ENCODE data around the gene OTOGL.

Gene OTOGL

GRCh38 chr12:80257920-80258319 lies 158.6 kb downstream of the OTOGL start:
- TF ChIP-seq, protein P1, sequence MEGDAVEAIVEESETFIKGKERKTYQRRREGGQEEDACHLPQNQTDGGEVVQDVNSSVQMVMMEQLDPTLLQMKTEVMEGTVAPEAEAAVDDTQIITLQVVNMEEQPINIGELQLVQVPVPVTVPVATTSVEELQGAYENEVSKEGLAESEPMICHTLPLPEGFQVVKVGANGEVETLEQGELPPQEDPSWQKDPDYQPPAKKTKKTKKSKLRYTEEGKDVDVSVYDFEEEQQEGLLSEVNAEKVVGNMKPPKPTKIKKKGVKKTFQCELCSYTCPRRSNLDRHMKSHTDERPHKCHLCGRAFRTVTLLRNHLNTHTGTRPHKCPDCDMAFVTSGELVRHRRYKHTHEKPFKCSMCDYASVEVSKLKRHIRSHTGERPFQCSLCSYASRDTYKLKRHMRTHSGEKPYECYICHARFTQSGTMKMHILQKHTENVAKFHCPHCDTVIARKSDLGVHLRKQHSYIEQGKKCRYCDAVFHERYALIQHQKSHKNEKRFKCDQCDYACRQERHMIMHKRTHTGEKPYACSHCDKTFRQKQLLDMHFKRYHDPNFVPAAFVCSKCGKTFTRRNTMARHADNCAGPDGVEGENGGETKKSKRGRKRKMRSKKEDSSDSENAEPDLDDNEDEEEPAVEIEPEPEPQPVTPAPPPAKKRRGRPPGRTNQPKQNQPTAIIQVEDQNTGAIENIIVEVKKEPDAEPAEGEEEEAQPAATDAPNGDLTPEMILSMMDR (conservative IDR thresholded peaks at IDR 0.05; ENCODE audit: low read depth, low read length) = no peak
- no peak for DNase-seq (ENCODE audit: low read depth)
- no peak overlapping the region for H3K4me3 ChIP-seq (ENCODE audit: low read depth, low read length)

GRCh38 chr12:80260269-80260668 lies 160.9 kb downstream of the OTOGL start:
- TF ChIP-seq, protein P1 (conservative IDR thresholded peaks at IDR 0.05; ENCODE audit: low read depth, low read length) = no peak
- DNase-seq (ENCODE audit: low read depth) = no peak
- no peak overlapping the region for H3K4me3 ChIP-seq (ENCODE audit: low read depth, low read length)

DNA sequence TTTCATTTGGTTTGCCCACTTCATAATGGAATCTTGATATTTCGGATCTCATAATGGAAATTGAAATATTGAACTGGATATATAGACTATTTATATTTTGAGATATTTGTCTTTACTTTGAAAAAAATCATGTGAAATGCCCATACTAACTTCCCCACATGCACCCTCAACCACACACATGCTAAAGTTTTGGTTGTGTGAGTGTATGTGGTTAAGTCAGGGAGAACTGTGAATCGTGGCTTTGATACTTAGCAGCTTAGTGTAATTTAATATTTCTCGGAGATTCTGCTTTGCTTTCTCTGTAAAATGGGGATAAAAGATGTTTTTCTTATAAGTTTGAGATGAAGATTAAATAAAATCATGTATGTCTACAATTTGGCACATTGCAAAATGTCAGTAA lies 162.1 kb downstream of the OTOGL start:
- TF ChIP-seq, protein P1 (conservative IDR thresholded peaks at IDR 0.05; ENCODE audit: low read depth, low read length) = no peak
- H3K4me3 ChIP-seq (ENCODE audit: low read depth, low read length) = no peak overlapping the region
- no peak for DNase-seq (ENCODE audit: low read depth)

DNA sequence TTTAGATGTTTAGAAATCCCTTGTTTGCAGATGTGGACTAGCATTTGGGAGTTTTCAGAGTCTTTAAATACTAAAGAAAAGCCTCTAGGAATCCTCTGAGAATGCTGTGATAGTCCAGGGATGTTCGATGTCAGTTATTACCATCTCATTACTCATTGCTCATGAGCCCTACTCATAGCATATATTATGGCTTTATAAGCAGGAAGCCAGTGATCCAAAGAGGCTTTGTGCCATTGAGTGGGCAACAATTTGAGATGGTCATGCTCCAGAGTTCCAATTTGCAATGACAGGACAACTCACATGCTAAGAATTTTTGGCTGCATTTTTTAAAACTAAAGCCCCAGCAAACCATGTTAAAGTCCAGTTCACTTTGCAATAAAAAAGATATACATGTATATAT lies 163.0 kb downstream of the OTOGL start:
- TF ChIP-seq, protein P1 (conservative IDR thresholded peaks at IDR 0.05; ENCODE audit: low read depth, low read length) = no peak

GRCh38 chr12:80262771-80263170 lies 163.4 kb downstream of the OTOGL start:
- no peak overlapping the region for H3K4me3 ChIP-seq (ENCODE audit: low read depth, low read length)
- TF ChIP-seq, protein P1 (conservative IDR thresholded peaks at IDR 0.05; ENCODE audit: low read depth, low read length) = no peak
- DNase-seq (ENCODE audit: low read depth) = no peak

More for the DNA sequence above, 163.0 kb downstream of the OTOGL start:
- no peak for DNase-seq (ENCODE audit: low read depth)
- H3K4me3 ChIP-seq (ENCODE audit: low read depth, low read length) = no peak overlapping the region

DNA sequence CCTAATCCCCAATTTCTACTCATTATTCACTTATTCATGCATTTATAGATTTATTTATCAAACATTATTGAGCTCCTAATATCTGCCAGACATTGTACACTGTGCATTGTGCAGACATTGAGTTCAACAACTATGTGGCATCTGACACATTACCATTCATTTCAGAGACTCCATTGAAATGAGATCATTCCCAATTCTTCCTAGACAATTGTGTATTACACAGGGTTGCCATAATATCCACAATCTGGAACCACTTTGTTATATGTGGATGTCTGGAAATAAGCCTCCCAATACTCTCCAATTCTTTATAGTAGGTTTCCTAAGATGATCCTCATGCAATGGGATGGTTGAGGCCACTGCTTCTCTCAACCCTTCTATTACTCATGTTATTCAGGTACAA lies 165.0 kb downstream of the OTOGL start:
- H3K4me3 ChIP-seq (ENCODE audit: low read depth, low read length) = no peak overlapping the region
- DNase-seq (ENCODE audit: low read depth) = no peak
- TF ChIP-seq, protein P1 (conservative IDR thresholded peaks at IDR 0.05; ENCODE audit: low read depth, low read length) = no peak

GRCh38 chr12:80264891-80265290 lies 165.6 kb downstream of the OTOGL start:
- TF ChIP-seq, protein P1 (conservative IDR thresholded peaks at IDR 0.05; ENCODE audit: low read depth, low read length) = no peak
- DNase-seq (ENCODE audit: low read depth) = no peak
- no peak overlapping the region for H3K4me3 ChIP-seq (ENCODE audit: low read depth, low read length)
